Keratinocyte (primary cell): ENCODE results near the gene IPO11. TPM values are rescaled to one million over a fixed set of nuclear protein-coding genes. Genes with fewer than 3 reads are reported as not detected.

Source experiments
- DNase-seq: peaks from one replicate; pipeline ENCODE4 v3.0.0-alpha.2; 2011; ENCODE audit warnings: low read depth, missing footprints, low spot score
- FAIRE-seq: peaks from 2 replicates; lab custom pipeline; 2011; peaks lifted over from hg19 to GRCh38; lab: Jason Lieb, UNC
- H2AFZ ChIP-seq: 2 replicates; pipeline ENCODE4 v1.6.0; 2012; ENCODE audit warnings: low read length, control low read depth, inconsistent platforms; ENCODE audit not compliant: control insufficient read depth
- H3K27ac ChIP-seq: 2 replicates; pipeline ENCODE4 v1.5.1; 2011; ENCODE audit warnings: low read length; ENCODE audit not compliant: control insufficient read depth, insufficient read depth
- H3K27me3 ChIP-seq: 3 replicates; pipeline ENCODE4 v1.6.0; 2011; ENCODE audit warnings: low read length; ENCODE audit not compliant: control insufficient read depth, insufficient read depth; ENCODE audit errors: extremely low read depth
- H3K36me3 ChIP-seq, 2 experiments: 2 replicates in 1 of 2; 3 replicates in 1 of 2; pipeline ENCODE4 v1.5.1; 2011; ENCODE audit warnings: low read length in 2 of 2, mild to moderate bottlenecking in 1 of 2; ENCODE audit not compliant: control insufficient read depth in 2 of 2, insufficient read depth in 2 of 2; ENCODE audit errors: extremely low read depth in 1 of 2
- H3K4me1 ChIP-seq: 3 replicates; pipeline ENCODE4 v1.5.1; 2011; ENCODE audit warnings: low read length; ENCODE audit not compliant: control insufficient read depth, insufficient read depth; ENCODE audit errors: extremely low read depth
- H3K4me2 ChIP-seq: 3 replicates; pipeline ENCODE4 v1.6.0; 2011; ENCODE audit warnings: low read depth, low read length; ENCODE audit not compliant: control insufficient read depth, insufficient read depth; ENCODE audit errors: extremely low read depth
- H3K4me3 ChIP-seq, 3 experiments: fragments of 200-600 bp in 1 of 3; sonication (generic) in 1 of 3; 2 replicates in 2 of 3; 3 replicates in 1 of 3; pipeline ENCODE4 v1.5.1; 2011 to 2016; ENCODE audit warnings: low read length in 3 of 3, mild to moderate bottlenecking in 3 of 3, control low read depth in 2 of 3, inconsistent platforms in 1 of 3, low read depth in 1 of 3, mixed read lengths in 1 of 3, mixed run types in 1 of 3, moderate library complexity in 1 of 3; ENCODE audit not compliant: control insufficient read depth in 2 of 3, insufficient read depth in 2 of 3; ENCODE audit errors: extremely low read depth in 1 of 3
- H3K79me2 ChIP-seq: 2 replicates; pipeline ENCODE4 v1.6.0; 2012; ENCODE audit warnings: low read length; ENCODE audit not compliant: control insufficient read depth, insufficient read depth
- H3K9ac ChIP-seq: 3 replicates; pipeline ENCODE4 v1.6.0; 2011; ENCODE audit warnings: low read length; ENCODE audit not compliant: control insufficient read depth, insufficient read depth; ENCODE audit errors: extremely low read depth
- H3K9me1 ChIP-seq: 3 replicates; pipeline ENCODE4 v1.6.0; 2011; ENCODE audit warnings: low read length; ENCODE audit not compliant: control insufficient read depth, insufficient read depth; ENCODE audit errors: extremely low read depth
- H3K9me3 ChIP-seq: 2 replicates; pipeline ENCODE4 v1.5.1; 2012; ENCODE audit warnings: low read depth, low read length; ENCODE audit not compliant: control insufficient read depth
- H4K20me1 ChIP-seq: 3 replicates; pipeline ENCODE4 v1.6.0; 2011; ENCODE audit warnings: low read length; ENCODE audit not compliant: control insufficient read depth, insufficient read depth; ENCODE audit errors: extremely low read depth
- EZH2 ChIP-seq: IDR thresholded peaks from one replicate; pipeline ENCODE4 v1.6.1; 2012; ENCODE audit warnings: inconsistent platforms, mild to moderate bottlenecking, low read length, moderate library complexity
- dilution Hi-C: fragments of 300-500 bp; cut with MboI; formaldehyde crosslinking; loops from one replicate; pipeline ENCODE4 v1.7.0; 2020; ENCODE audit warnings: low sequenced_read_pairs; ENCODE audit not compliant: extremely low pct_ligation_motif_present
- polyA plus RNA-seq, 5 experiments: library from polyadenylated mRNA; depleted of rRNA in 3 of 5; stranded (reverse) in 3 of 5; stranded (forward) in 1 of 5; unstranded in 1 of 5; fragments of >200 nt; gene quantifications; 1 replicate in 1 of 5; 2 replicates in 3 of 5; 3 replicates in 1 of 5; pipeline versions ENCODE4 v1.2.1 to v1.2.3, GENCODE V29; 2011 to 2012; ENCODE audit warnings: missing spikeins in 2 of 5, low read depth in 1 of 5, low replicate concordance in 1 of 5
- TF ChIP-seq, protein P1 (sequence below), 3 experiments: IDR thresholded peaks in 1 of 3; conservative IDR thresholded peaks in 1 of 3; optimal IDR thresholded peaks in 1 of 3; 2 replicates in 2 of 3; 3 replicates in 1 of 3; pipeline versions ENCODE3 to v1.5.1; 2011; ENCODE audit warnings: low read length in 3 of 3, mild to moderate bottlenecking in 3 of 3, moderate library complexity in 2 of 3, control low read depth in 1 of 3, inconsistent platforms in 1 of 3; ENCODE audit not compliant: insufficient read depth in 2 of 3; ENCODE audit errors: extremely low read depth in 1 of 3

Gene IPO11
- polyA plus RNA-seq, 1 donor (not counting 4 experiments of a cell fraction or from before 2014, with no cell fraction given): 34.7 TPM

DNA sequence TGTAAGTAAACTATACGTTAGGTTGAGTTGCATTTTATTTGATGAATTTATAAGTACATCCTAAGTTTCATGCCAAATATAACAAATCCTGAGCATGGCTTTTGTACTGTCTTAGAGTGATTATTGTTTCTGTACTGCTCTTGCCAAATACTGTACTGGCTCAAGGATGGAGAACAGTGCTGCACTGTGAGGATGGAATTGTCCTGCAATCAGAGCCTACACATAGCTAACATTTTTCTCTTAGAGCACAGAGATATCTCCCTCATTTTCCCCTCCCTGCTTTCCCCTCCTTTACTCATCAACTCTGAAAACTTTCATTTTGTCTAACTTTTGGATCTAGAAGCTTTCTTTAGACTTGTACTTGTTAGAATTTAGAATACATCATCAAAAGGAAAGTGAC, 194.3 kb downstream of the IPO11 start:
- DNase-seq: no peak
- Histone ChIP-seq H3K79me2 (no peaks in the 10 kb centered on the region), H3K36me3 (peaks cover 2 to 6% of the 10 kb centered on the region in 2 experiments), H3K9ac (no peak overlapping the region), H2AFZ (no peak overlapping the region), H3K4me1 (no peaks in the 10 kb centered on the region), H3K27me3 (no peaks in the 10 kb centered on the region), H3K27ac (no peak overlapping the region), H3K4me3 (no peak overlapping the region), H3K9me3 (no peaks in the 10 kb centered on the region), H4K20me1 (no peaks in the 10 kb centered on the region), H3K4me2 (no peak overlapping the region), H3K9me1 (no peaks in the 10 kb centered on the region)
- no peak for FAIRE-seq
- dilution Hi-C loops: no loop called here
- TF ChIP-seq EZH2: no peak
- TF ChIP-seq, protein P1, sequence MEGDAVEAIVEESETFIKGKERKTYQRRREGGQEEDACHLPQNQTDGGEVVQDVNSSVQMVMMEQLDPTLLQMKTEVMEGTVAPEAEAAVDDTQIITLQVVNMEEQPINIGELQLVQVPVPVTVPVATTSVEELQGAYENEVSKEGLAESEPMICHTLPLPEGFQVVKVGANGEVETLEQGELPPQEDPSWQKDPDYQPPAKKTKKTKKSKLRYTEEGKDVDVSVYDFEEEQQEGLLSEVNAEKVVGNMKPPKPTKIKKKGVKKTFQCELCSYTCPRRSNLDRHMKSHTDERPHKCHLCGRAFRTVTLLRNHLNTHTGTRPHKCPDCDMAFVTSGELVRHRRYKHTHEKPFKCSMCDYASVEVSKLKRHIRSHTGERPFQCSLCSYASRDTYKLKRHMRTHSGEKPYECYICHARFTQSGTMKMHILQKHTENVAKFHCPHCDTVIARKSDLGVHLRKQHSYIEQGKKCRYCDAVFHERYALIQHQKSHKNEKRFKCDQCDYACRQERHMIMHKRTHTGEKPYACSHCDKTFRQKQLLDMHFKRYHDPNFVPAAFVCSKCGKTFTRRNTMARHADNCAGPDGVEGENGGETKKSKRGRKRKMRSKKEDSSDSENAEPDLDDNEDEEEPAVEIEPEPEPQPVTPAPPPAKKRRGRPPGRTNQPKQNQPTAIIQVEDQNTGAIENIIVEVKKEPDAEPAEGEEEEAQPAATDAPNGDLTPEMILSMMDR (optimal IDR thresholded peaks at IDR 0.05 in 1 of 3, IDR thresholded peaks at IDR 0.05 in 1 of 3, conservative IDR thresholded peaks at IDR 0.05 in 1 of 3; ENCODE audit: extremely low read depth in 1 of 3, insufficient read depth in 2 of 3, low read length in 3 of 3): no peak

DNA sequence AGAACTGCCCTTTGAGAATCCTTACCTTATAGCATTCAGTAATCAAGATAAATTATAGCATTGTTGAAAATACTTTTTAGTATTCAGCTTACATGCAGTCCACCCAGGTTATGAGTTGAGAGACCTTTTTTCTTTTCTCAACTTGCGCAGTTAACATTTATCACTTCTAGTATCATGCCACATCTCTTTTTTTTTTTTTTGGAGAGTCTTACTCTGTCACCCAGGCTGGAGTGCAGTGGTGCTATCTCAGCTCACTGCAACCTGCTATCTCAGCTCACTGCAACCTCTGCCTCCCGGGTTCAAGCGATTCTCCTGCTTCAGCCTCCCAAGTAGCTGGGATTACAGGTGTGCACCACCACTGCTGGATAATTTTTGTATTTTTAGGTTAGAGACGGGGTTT, 195.1 kb downstream of the IPO11 start:
- Histone ChIP-seq H3K27ac (no peak overlapping the region), H3K9ac (no peak overlapping the region), H3K36me3 (peaks cover 2 to 6% of the 10 kb centered on the region in 2 experiments), H4K20me1 (no peaks in the 10 kb centered on the region), H3K4me3 (no peak overlapping the region), H3K4me1 (no peaks in the 10 kb centered on the region), H3K4me2 (no peak overlapping the region), H2AFZ (no peak overlapping the region), H3K27me3 (no peaks in the 10 kb centered on the region), H3K9me3 (no peaks in the 10 kb centered on the region), H3K9me1 (no peaks in the 10 kb centered on the region), H3K79me2 (no peaks in the 10 kb centered on the region)
- dilution Hi-C loops: no loop called here
- DNase-seq (no peak), FAIRE-seq (no peak)
- TF ChIP-seq, protein P1 (optimal IDR thresholded peaks at IDR 0.05 in 1 of 3, IDR thresholded peaks at IDR 0.05 in 1 of 3, conservative IDR thresholded peaks at IDR 0.05 in 1 of 3; ENCODE audit: extremely low read depth in 1 of 3, insufficient read depth in 2 of 3, low read length in 3 of 3): no peak
- TF ChIP-seq EZH2: no peak
